Non-pigmented ciliary epithelial cell (primary cell): ENCODE data around the gene GLS.
A peak's percentile ranks its signal among the peaks of the same experiment; 100 is the strongest.
"Not testable (repeated sequence)": the region's sequence is repeated elsewhere in the genome, so short reads cannot be mapped to it uniquely, and the experiment has no call there.

Experiments used
- DNase-seq: peaks from one replicate; pipeline ENCODE4 v3.0.0-alpha.2; 2010; ENCODE audit warnings: low read depth

GLS gene

GRCh38 chr2:190880378-190881083 is at the start of gene GLS:
Gene GLS (plus strand): TSS chr2:190880821. CDS start chr2:190881085, 264 bp downstream.
- peak; percentile 85 for DNase-seq

- no peak for DNase-seq
Measured at GRCh38 chr2:190831941-190832340, 48.7 kb upstream of the GLS start.

GRCh38 chr2:190834890-190835208 is 45.8 kb upstream of the GLS start:
- DNase-seq, result no peak

GRCh38 chr2:190835303-190835930 is 45.2 kb upstream of the GLS start:
- DNase-seq, result no peak

- no peak for DNase-seq
Measured at GRCh38 chr2:190836767-190837166, 43.9 kb upstream of the GLS start.

- no peak for DNase-seq
Measured at GRCh38 chr2:190837420-190837819, 43.2 kb upstream of the GLS start.

GRCh38 chr2:190837952-190838361 is 42.7 kb upstream of the GLS start:
- no peak for DNase-seq

GRCh38 chr2:190838492-190838910 is 42.1 kb upstream of the GLS start:
- DNase-seq, result no peak

- no peak for DNase-seq
Measured at GRCh38 chr2:190840569-190841172, 40.0 kb upstream of the GLS start.

- no peak for DNase-seq
Measured at GRCh38 chr2:190841707-190842505, 38.7 kb upstream of the GLS start.

GRCh38 chr2:190842606-190843104 is 38.0 kb upstream of the GLS start:
- DNase-seq, result no peak

- DNase-seq, result no peak
Measured at GRCh38 chr2:190843890-190844699, 36.5 kb upstream of the GLS start.

- DNase-seq, result no peak
Measured at GRCh38 chr2:190844700-190845401, 35.8 kb upstream of the GLS start.

- no peak for DNase-seq
Measured at GRCh38 chr2:190846746-190847145, 33.9 kb upstream of the GLS start.

GRCh38 chr2:190847504-190848081 is 33.0 kb upstream of the GLS start:
- no peak for DNase-seq

- no peak for DNase-seq
Measured at GRCh38 chr2:190849774-190850173, 30.8 kb upstream of the GLS start.

- not testable (repeated sequence) for DNase-seq
Measured at GRCh38 chr2:190853022-190853421, 27.6 kb upstream of the GLS start.

- DNase-seq, result no peak
Measured at GRCh38 chr2:190853531-190854383, 26.9 kb upstream of the GLS start.

- no peak for DNase-seq
Measured at GRCh38 chr2:190854726-190855125, 25.9 kb upstream of the GLS start.

GRCh38 chr2:190855245-190855644 is 25.4 kb upstream of the GLS start:
- no peak for DNase-seq
